GM06990 (cell line): ENCODE results near the gene TBC1D17.
A peak's percentile ranks its signal among the peaks of the same experiment; 100 is the strongest.

Source experiments
- DNase-seq: peaks from one replicate; pipeline ENCODE4 v3.0.0-alpha.2; 2011; ENCODE audit not compliant: insufficient read length; ENCODE audit errors: extremely low read depth
- H3K27me3 ChIP-seq: replicated peaks from 2 replicates; pipeline ENCODE4 v1.6.0; 2011; ENCODE audit warnings: low read length; ENCODE audit not compliant: control insufficient read depth, insufficient read depth
- H3K36me3 ChIP-seq: 2 replicates; pipeline ENCODE4 v1.5.1; 2011; ENCODE audit warnings: low read length; ENCODE audit not compliant: control insufficient read depth, insufficient read depth
- H3K4me3 ChIP-seq: replicated peaks from 2 replicates; pipeline ENCODE4 v1.5.1; 2011; ENCODE audit warnings: low read depth, mild to moderate bottlenecking, control low read depth, low read length
- TF ChIP-seq, protein P1 (sequence below): IDR thresholded peaks from 2 replicates; pipeline ENCODE4 v1.5.1; 2011; ENCODE audit warnings: low read length, control low read depth, mild to moderate bottlenecking, inconsistent platforms; ENCODE audit not compliant: insufficient read depth, poor library complexity, severe bottlenecking

The TBC1D17 gene

DNA sequence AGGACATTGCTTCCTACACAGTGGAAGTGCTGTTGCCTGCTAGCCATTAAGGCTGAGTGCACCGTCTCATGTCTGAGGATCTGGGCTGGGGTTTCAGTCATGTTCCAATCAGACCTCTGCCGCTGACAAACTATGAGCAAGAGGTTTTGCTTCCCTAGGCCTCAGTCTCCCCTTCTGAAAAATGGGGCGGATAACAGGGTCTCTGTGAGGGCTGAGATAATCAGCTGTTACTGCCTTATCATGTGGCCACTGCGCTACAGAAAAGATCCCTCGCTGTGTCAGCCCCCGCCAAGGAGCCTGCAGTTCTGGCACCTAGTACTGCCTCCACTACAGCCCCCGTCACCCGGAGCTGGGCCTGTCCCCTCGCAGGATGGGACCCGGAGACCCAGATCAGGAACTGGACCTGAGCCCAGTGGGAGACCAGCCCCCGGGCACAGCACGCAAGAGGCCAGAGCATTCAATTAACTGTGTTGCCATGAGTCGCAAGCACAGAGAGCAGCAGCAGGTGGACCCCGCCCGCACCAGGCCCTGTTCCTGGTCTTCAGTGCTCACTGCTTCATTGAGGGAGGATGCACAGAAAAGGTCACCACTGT, 7.1 kb upstream of the TBC1D17 start:
- DNase-seq, result no peak
- H3K27me3 ChIP-seq, result no peaks in the 10 kb centered on the region

DNA sequence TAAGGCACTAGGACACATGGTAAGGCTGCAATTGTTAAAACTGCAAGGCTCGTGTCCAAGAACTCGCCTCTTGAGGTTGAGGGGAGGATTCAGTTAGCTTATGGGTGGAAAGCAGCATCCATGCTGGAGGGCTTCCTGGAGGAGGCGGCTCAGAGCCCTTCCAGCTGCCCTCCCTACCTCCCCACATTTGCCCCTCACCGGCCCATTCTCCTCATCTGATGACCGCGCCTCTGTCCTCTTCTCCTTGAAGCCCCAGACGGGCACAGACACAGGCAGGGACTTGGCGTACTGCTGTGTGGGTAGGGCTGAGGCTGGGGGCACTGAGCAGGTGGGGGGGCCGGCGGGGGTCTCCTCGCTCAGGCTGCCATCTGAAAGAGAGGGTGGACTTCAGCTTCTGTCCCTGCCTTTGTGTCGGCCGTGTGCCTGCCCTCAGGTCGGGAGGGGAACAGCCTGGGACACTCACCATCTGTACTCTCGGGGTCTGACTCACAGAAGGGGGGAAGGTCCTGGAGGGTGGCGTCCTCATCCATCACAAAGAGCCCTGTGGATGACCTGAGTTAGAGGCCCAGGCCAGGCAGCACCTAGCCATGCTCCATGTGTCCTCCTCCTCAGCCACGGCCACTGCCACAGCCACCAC, 6.0 kb upstream of the TBC1D17 start:
- TF ChIP-seq, protein P1, sequence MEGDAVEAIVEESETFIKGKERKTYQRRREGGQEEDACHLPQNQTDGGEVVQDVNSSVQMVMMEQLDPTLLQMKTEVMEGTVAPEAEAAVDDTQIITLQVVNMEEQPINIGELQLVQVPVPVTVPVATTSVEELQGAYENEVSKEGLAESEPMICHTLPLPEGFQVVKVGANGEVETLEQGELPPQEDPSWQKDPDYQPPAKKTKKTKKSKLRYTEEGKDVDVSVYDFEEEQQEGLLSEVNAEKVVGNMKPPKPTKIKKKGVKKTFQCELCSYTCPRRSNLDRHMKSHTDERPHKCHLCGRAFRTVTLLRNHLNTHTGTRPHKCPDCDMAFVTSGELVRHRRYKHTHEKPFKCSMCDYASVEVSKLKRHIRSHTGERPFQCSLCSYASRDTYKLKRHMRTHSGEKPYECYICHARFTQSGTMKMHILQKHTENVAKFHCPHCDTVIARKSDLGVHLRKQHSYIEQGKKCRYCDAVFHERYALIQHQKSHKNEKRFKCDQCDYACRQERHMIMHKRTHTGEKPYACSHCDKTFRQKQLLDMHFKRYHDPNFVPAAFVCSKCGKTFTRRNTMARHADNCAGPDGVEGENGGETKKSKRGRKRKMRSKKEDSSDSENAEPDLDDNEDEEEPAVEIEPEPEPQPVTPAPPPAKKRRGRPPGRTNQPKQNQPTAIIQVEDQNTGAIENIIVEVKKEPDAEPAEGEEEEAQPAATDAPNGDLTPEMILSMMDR, result no peak
- H3K36me3 ChIP-seq, result peaks cover 4% of the 10 kb centered on the region
- no peaks in the 10 kb centered on the region for H3K27me3 ChIP-seq
- H3K4me3 ChIP-seq, result no peak overlapping the region
- no peak for DNase-seq

More for the DNA sequence above, 7.1 kb upstream of the TBC1D17 start:
- TF ChIP-seq, protein P1, result no peak
- Histone ChIP-seq H3K4me3 (peak overlapping the region; percentile 64), H3K36me3 (peaks cover 4% of the 10 kb centered on the region)

DNA sequence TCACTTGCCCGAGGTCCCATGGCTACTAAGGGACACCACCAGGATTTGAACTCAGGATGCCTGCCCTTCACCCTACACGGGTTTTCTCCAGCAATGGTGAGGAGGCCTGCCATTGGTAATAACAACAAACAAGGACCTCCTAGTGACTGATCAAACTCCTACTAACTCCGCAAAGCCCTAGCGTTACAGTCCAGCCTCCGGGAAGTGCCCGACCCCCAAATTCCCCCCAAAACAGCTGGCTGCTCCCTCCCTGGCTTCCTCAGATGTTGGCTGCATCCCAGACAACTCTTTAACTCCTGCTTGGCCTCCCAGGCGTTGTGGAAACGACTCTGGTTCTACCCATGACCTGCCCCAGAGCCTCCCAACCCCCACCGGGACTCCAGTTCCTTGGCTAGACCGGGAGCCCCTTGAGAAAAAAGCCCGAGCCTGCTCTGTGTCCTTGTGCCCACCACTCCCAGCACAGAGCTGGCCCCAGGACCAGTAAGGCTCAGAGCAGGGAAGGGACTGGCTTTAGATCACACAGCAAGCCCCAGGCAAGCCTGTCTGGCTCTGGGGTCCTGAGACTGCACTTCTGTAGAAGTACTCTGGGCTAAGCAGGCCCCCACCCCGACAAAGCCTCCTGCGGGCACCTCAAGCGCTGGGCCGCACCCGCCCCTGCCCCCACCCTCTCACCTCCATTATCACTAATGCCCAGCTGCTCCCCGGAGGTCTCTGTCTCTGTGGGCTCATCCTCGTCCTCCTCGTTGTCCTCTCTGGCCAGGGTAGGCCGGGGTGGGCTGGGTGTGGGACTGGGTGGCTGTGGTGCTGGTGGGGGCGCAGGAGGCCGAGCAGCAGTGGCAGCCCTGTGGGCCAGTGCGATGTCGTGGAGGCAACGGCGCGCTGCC, 5.0 kb upstream of the TBC1D17 start:
- H3K4me3 ChIP-seq, result no peak overlapping the region
- H3K36me3 ChIP-seq, result peaks cover 4% of the 10 kb centered on the region
- TF ChIP-seq, protein P1, result no peak
- H3K27me3 ChIP-seq, result no peaks in the 10 kb centered on the region
- DNase-seq, result no peak

DNA sequence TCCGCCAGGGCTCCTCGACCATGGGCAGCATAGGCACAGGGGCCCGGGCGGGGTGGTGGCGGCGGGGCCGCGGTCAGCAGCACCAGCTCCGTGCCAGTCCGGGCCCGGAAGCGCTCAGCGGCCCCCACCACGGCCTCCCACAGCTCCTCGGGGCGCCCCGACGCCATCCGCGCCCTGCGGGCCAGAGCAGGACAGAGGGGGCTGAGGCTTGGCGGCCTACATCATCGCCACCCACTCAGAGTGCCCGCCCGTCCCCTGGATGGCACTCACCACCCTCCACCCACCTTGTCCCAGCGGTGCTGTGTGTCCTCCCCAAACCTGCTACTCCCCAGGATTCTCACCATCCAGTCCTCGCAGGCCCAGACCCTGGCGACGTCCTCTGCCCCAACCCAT, 4.4 kb upstream of the TBC1D17 start:
- DNase-seq, result no peak
- Histone ChIP-seq H3K36me3 (peaks cover 4% of the 10 kb centered on the region), H3K4me3 (no peak overlapping the region), H3K27me3 (no peaks in the 10 kb centered on the region)
- TF ChIP-seq, protein P1, result no peak

DNA sequence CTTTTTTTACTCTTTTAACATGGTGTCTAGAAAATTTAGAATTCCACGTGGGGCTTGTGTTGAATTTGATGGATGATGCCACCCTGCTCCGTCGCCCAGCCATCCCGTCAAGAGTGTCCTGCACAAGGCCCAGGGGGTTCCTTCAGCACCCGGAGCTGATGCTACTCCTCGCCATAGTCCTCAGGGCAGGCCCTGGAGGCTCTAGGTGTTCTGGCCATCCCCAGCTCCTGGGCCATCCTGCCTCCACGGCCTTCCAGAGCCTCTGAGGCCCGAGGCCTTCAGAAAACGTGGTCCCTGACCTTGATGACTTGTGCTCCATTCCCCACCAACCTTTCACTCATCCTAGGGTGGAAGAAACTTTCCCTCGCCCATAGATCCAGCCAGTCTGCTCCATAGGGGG, 3.7 kb upstream of the TBC1D17 start:
- TF ChIP-seq, protein P1, result no peak

More for the DNA sequence above, 3.7 kb upstream of the TBC1D17 start:
- Histone ChIP-seq H3K27me3 (no peaks in the 10 kb centered on the region), H3K36me3 (peaks cover 4% of the 10 kb centered on the region), H3K4me3 (no peak overlapping the region)
- DNase-seq, result no peak
